CD14-positive monocyte (primary cell): ENCODE measurements around the gene TMEM150C. TPM values are rescaled to one million over a fixed set of nuclear protein-coding genes. Genes with fewer than 3 reads are reported as not detected.

Experiments used
- DNase-seq, 3 donors: peaks; one replicate each; pipeline ENCODE4 v3.0.0-alpha.2; 2011 to 2022
- H2AFZ ChIP-seq: 2 replicates; pipeline ENCODE4 v1.6.0; 2012; ENCODE audit warnings: mild to moderate bottlenecking, low read depth, low read length, inconsistent platforms; ENCODE audit not compliant: insufficient read depth, poor library complexity, severe bottlenecking
- H3K27ac ChIP-seq, 2 donors: 1 replicate in 1 of 2; 2 replicates in 1 of 2; pipeline ENCODE4 v1.5.1; 2012 to 2013; ENCODE audit warnings: low read length in 2 of 2, control low read depth in 1 of 2, inconsistent platforms in 1 of 2, low read depth in 1 of 2, mild to moderate bottlenecking in 1 of 2
- H3K27me3 ChIP-seq, 2 donors: one replicate each; pipeline versions ENCODE4 v1.6.0 to v1.6.1; 2011 to 2013; ENCODE audit warnings: low read length in 2 of 2; ENCODE audit not compliant: control insufficient read depth in 2 of 2, insufficient read depth in 2 of 2
- H3K36me3 ChIP-seq, 2 donors: replicated peaks in 1 of 2; 1 replicate in 1 of 2; 2 replicates in 1 of 2; pipeline versions ENCODE4 v1.5.1 to v1.6.1; 2012 to 2013; ENCODE audit warnings: low read length in 2 of 2, control low read depth in 1 of 2, inconsistent platforms in 1 of 2, mild to moderate bottlenecking in 1 of 2; ENCODE audit not compliant: insufficient read depth in 2 of 2, control insufficient read depth in 1 of 2
- H3K4me1 ChIP-seq, 2 donors: 1 replicate in 1 of 2; 2 replicates in 1 of 2; pipeline versions ENCODE4 v1.5.1 to v1.6.1; 2012 to 2013; ENCODE audit warnings: low read length in 2 of 2, control low read depth in 1 of 2, inconsistent platforms in 1 of 2, mild to moderate bottlenecking in 1 of 2, moderate library complexity in 1 of 2; ENCODE audit not compliant: insufficient read depth in 2 of 2, control insufficient read depth in 1 of 2
- H3K4me2 ChIP-seq: replicated peaks from 2 replicates; pipeline ENCODE3; 2012; ENCODE audit warnings: low read length, moderate library complexity, mild to moderate bottlenecking; ENCODE audit not compliant: poor library complexity, severe bottlenecking; ENCODE audit errors: extremely low read depth
- H3K4me3 ChIP-seq, 3 experiments: fragments of 200-600 bp in 1 of 3; sonication (generic) in 1 of 3; replicated peaks in 1 of 3; 1 replicate in 2 of 3; 2 replicates in 1 of 3; pipeline ENCODE4 v1.5.1; 2011 to 2013; ENCODE audit warnings: low read length in 3 of 3, mild to moderate bottlenecking in 3 of 3, control low read depth in 2 of 3, low read depth in 2 of 3, inconsistent platforms in 1 of 3, moderate library complexity in 1 of 3
- H3K79me2 ChIP-seq: 2 replicates; pipeline ENCODE4 v1.6.0; 2012; ENCODE audit warnings: mild to moderate bottlenecking, control low read depth, inconsistent platforms, low read length, moderate library complexity; ENCODE audit not compliant: insufficient read depth
- H3K9ac ChIP-seq: 2 replicates; pipeline ENCODE4 v1.6.0; 2017; ENCODE audit warnings: low read length, mild to moderate bottlenecking; ENCODE audit not compliant: insufficient read depth, poor library complexity, severe bottlenecking
- H3K9me3 ChIP-seq, 2 donors: replicated peaks in 1 of 2; 1 replicate in 1 of 2; 2 replicates in 1 of 2; pipeline versions ENCODE4 v1.5.1 to v1.6.1; 2012 to 2013; ENCODE audit warnings: low read length in 2 of 2, control low read depth in 1 of 2; ENCODE audit not compliant: control insufficient read depth in 1 of 2, insufficient read depth in 1 of 2
- H4K20me1 ChIP-seq: 2 replicates; pipeline ENCODE4 v1.6.0; 2012; ENCODE audit warnings: mild to moderate bottlenecking, low read length, control low read depth, moderate library complexity; ENCODE audit not compliant: insufficient read depth
- H3K27ac Mint-ChIP-seq, 7 donors: one replicate each; pipeline ENCODE4 v1.8.0; 2020; ENCODE audit warnings: mild to moderate bottlenecking in 7 of 7, mixed read lengths in 7 of 7, moderate library complexity in 6 of 7, inconsistent platforms in 2 of 7
- H3K27me3 Mint-ChIP-seq, 3 donors: one replicate each; pipeline ENCODE4 v1.8.0; 2021 to 2022; ENCODE audit warnings: low read depth in 3 of 3, mild to moderate bottlenecking in 3 of 3, mixed read lengths in 3 of 3, moderate library complexity in 3 of 3, inconsistent platforms in 1 of 3
- H3K36me3 Mint-ChIP-seq, 2 donors: one replicate each; pipeline ENCODE4 v1.8.0; 2020; ENCODE audit warnings: mixed read lengths in 2 of 2, inconsistent platforms in 1 of 2, mild to moderate bottlenecking in 1 of 2
- H3K4me1 Mint-ChIP-seq: one replicate; pipeline ENCODE4 v1.8.0; 2020; ENCODE audit warnings: mild to moderate bottlenecking, mixed read lengths
- H3K4me3 Mint-ChIP-seq, 2 donors: one replicate each; pipeline ENCODE4 v1.8.0; 2020; ENCODE audit warnings: mild to moderate bottlenecking in 2 of 2, mixed read lengths in 2 of 2, moderate library complexity in 1 of 2
- H3K9me3 Mint-ChIP-seq, 7 donors: one replicate each; pipeline ENCODE4 v1.8.0; 2020 to 2022; ENCODE audit warnings: mixed read lengths in 7 of 7, mild to moderate bottlenecking in 6 of 7, moderate library complexity in 6 of 7, inconsistent platforms in 2 of 7
- CTCF ChIP-seq: fragments of 200-600 bp; IDR thresholded peaks from one replicate; pipeline ENCODE4 v1.8.0; 2022; ENCODE audit warnings: antibody characterized with exemption, mild to moderate bottlenecking
- WGBS: methylation state at CpG from one replicate; pipeline ENCODE4 v1.1.5; 2013; ENCODE audit warnings: missing lambda C conversion rate; ENCODE audit not compliant: insufficient coverage; 5-methylcytosine and 5-hydroxymethylcytosine counted together
- intact Hi-C, 2 donors: fragments of 100-400 bp; cut with micrococcal nuclease; formaldehyde crosslinking; loops; one replicate each; pipeline versions ENCODE4 v1.15.0 to v1.15.1; 2023
- polyA plus RNA-seq, 3 donors: library from polyadenylated mRNA; depleted of rRNA in 1 of 3; unstranded in 2 of 3; stranded (reverse) in 1 of 3; fragments of 300-500 nt in 2 of 3; fragments of >200 nt in 1 of 3; fragmentation: Illumina TruSeq in 2 of 3; gene quantifications; 1 replicate in 2 of 3; 2 replicates in 1 of 3; pipeline ENCODE4 v1.2.3, GENCODE V29; 2012 to 2021

Gene TMEM150C
- polyA plus RNA-seq, 3 donors, result not detected

GRCh38 chr4:82469791-82470345 is 91.9 kb downstream of the TMEM150C start:
- Mint-ChIP-seq H3K27ac (peak overlapping the region in 1 of 7 donors; percentile 8), H3K4me3 (no peak overlapping the region), H3K9me3 (peaks cover 0 to 5% (median 1%) of the 10 kb centered on the region in 7 donors), H3K27me3 (peaks cover 0 to under 1% (median 0%) of the 10 kb centered on the region in 3 donors), H3K36me3 (peaks cover 0 to 14% of the 10 kb centered on the region in 2 donors), H3K4me1 (peaks cover 2% of the 10 kb centered on the region)
- Histone ChIP-seq H3K9ac (no peak overlapping the region), H3K4me1 (no peaks in the 10 kb centered on the region), H3K4me3 (no peak overlapping the region), H3K27ac (no peak overlapping the region), H3K4me2 (no peak overlapping the region), H3K36me3 (no peaks in the 10 kb centered on the region), H3K9me3 (peaks cover 0 to 3% of the 10 kb centered on the region in 2 donors), H2AFZ (no peak overlapping the region), H4K20me1 (no peaks in the 10 kb centered on the region), H3K27me3 (no peaks in the 10 kb centered on the region), H3K79me2 (no peaks in the 10 kb centered on the region)
- intact Hi-C loops, result no loop called here
- no peak for TF ChIP-seq CTCF
- no peak for DNase-seq
- WGBS, result no CpG with 5 or more reads among the region's 2 CpGs

GRCh38 chr4:82467471-82467870 is 94.3 kb downstream of the TMEM150C start:
- TF ChIP-seq CTCF, result no peak
- no peak overlapping the region for H3K27ac Mint-ChIP-seq

More at GRCh38 chr4:82467471-82467870, 94.3 kb downstream of the TMEM150C start:
- Histone ChIP-seq H3K27ac (no peak overlapping the region), H3K4me2 (no peak overlapping the region), H4K20me1 (no peaks in the 10 kb centered on the region), H3K9me3 (no peaks in the 10 kb centered on the region), H2AFZ (no peak overlapping the region), H3K79me2 (no peaks in the 10 kb centered on the region), H3K4me3 (no peak overlapping the region), H3K4me1 (no peaks in the 10 kb centered on the region), H3K36me3 (peaks cover 0 to 9% of the 10 kb centered on the region in 2 donors), H3K27me3 (no peaks in the 10 kb centered on the region), H3K9ac (no peak overlapping the region)
- intact Hi-C loops, result no loop called here
- no peak for DNase-seq
- peaks cover 7 to 20% of the 10 kb centered on the region in 2 donors for H3K36me3 Mint-ChIP-seq
- H3K4me3 Mint-ChIP-seq, result no peak overlapping the region
- H3K4me1 Mint-ChIP-seq, result peaks cover 8% of the 10 kb centered on the region
- no peaks in the 10 kb centered on the region for H3K27me3 Mint-ChIP-seq
- H3K9me3 Mint-ChIP-seq, result peaks cover 0 to 5% (median 0%) of the 10 kb centered on the region in 7 donors
- WGBS, result no CpG with 5 or more reads among the region's 3 CpGs
